DND-41 (cell line): ENCODE measurements around the gene KCNJ11.

Experiments
- CTCF ChIP-seq: IDR thresholded peaks from 2 replicates; pipeline ENCODE4 v1.5.1; 2012; ENCODE audit warnings: borderline replicate concordance, low read length, moderate library complexity, mild to moderate bottlenecking; ENCODE audit not compliant: poor library complexity, severe bottlenecking; ENCODE audit errors: extremely low read depth
- EZH2 ChIP-seq: IDR thresholded peaks from 3 replicates; pipeline ENCODE4 v1.6.1; 2012; ENCODE audit warnings: borderline replicate concordance, low read depth, mild to moderate bottlenecking, moderate library complexity, low read length, inconsistent platforms; ENCODE audit not compliant: severe bottlenecking

DNA sequence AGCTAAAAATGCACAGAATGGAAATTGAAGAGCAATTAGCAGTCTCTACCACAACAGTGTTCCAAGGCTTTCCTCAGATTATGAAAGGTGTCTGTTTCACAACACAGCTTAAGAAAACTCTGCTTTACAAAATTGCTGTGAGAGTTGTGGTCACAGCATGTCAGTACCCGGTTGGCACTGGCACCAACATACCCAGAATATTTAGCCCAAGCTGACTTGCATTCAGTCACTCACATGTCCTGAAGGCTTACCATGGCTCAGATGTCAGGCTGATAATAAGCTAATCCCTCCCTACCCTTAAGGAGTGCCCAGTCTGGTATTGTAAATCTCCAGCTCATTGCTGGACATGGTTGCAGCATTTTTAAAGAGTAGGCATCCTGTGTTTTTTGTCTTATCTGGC, 22.0 kb downstream of the KCNJ11 start:
- TF ChIP-seq CTCF (no peak), EZH2 (no peak)
